ENCODE results near the gene SOD3.
A peak's percentile ranks its signal among the peaks of the same experiment; 100 is the strongest.

The SOD3 gene

GRCh38 chr4:24794916-24795665, at the start of gene SOD3:
SOD3 (plus strand) TSS chr4:24795573; CDS start chr4:24799522, 3,949 bp downstream.
- DNase-seq: peak; percentile 33 to 40 (median 38)

- DNase-seq: no peak
Measured at GRCh38 chr4:24747234-24747975, 48.0 kb upstream of the SOD3 start.

- DNase-seq: no peak
Measured at GRCh38 chr4:24748023-24748422, 47.4 kb upstream of the SOD3 start.

DNA sequence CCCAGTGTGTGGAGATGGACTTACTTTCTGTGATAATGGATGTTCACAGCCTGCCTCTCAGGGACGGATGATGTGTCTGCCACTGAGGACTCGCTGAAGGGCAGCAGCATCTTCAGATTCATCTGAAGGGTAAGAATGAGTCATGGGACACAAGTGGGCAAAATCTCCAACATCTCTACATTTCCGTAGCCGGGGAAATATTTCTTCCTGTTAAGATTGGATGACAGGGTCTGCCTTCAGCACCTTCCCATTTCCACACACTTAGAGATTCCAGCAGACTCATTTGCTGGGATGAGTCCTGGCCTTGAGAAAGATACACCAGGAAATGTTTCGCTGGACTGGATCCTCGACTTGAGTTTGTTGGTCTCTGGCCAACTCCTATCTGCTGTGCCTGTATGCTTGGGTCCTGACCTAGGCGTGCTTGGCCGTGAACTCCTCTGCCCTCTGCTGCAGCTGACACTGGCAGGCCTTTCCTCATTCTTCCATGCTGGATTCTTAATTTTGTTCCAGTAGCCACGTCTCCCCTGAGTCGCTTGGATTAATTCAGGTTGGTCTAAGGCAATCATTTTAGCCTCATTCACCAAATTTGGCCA, 46.5 kb upstream of the SOD3 start:
- DNase-seq: no peak

DNA sequence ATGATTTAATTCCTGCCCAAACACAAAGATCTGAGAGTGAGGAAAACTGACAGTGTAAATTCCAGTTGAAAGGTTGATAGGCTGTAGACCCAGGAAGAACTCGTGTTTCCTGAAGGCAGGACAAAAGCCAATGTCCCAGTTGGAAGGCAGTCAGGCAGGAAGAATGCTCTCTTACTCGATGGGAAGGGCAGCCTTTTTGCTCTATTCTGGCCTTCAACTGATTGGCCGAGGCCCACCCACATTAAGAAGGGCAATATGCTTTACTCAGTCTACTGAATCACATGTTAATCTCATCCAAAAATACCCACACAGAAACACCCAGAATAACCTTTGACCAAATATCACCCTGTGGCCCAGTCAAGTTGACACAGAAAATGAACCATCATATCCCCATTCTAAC, 45.3 kb upstream of the SOD3 start:
- no peak for DNase-seq

DNA sequence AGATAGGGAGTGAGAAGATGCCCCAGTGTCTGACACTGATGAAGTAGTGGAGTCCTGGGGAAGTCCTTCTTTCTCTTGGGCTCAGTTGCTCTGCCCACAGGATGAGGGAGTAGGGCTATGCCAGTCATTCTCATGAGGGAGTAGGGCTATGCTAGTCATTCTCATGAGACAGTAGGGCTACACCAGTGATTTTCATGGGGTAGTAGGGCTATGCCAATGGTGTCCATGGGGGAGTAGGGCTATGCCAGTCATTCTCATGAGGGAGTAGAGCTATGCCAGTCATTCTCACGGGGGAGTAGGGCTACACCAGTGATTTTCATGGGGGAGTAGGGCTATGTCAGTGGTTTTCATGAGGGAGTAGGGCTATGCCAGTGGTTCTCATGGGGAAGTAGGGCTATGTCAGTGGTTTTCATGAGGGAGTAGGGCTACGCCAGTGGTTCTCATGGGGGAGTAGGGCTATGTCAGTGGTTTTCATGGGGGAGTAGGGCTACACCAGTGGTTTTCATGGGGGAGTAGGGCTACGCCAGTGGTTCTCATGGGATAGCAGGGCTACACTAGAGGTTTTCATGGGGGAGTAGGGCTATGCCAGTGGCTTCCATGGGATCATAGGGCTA, 43.3 kb upstream of the SOD3 start:
- DNase-seq: peak; percentile 35 to 72 (median 49)

DNA sequence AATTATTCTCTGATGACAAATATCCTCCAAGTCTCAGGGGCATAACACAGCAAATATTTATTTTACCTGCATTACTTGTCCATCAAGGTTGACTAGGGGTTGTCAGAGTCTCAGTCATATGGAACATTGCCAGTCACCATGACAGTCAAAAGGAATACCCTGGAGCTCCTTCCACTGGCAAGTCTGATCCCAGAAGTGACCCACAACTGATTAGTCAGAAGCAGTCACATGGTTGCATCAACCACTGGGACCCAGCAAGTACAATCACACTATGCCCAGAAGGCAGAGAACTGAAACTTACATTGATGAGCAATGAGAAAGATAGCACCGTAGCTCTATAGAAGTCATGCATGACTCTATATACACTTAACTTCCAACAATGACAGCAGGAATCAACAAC, 41.9 kb upstream of the SOD3 start:
- peak; percentile 66 to 87 (median 67) for DNase-seq

DNA sequence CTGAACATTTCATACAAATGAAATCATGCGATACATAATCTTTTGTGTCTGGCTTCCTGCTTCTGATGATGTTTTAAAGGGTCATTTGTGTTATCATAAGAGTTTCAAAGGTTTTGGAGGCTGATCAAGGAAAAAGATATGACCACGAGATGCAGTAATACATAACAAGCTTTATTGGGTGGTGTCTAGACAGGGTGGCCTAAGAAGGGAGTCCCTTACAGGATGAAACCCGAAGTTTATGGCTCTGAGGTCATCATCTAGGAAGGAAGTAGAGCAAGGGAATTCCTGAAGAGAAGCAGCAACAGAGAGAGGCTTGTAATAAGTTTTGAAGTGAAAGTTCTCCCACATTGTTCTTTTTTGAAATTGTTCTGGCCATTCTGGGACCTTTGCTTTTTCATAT, 40.8 kb upstream of the SOD3 start:
- DNase-seq: peak; percentile 53 to 72 (median 60)

DNA sequence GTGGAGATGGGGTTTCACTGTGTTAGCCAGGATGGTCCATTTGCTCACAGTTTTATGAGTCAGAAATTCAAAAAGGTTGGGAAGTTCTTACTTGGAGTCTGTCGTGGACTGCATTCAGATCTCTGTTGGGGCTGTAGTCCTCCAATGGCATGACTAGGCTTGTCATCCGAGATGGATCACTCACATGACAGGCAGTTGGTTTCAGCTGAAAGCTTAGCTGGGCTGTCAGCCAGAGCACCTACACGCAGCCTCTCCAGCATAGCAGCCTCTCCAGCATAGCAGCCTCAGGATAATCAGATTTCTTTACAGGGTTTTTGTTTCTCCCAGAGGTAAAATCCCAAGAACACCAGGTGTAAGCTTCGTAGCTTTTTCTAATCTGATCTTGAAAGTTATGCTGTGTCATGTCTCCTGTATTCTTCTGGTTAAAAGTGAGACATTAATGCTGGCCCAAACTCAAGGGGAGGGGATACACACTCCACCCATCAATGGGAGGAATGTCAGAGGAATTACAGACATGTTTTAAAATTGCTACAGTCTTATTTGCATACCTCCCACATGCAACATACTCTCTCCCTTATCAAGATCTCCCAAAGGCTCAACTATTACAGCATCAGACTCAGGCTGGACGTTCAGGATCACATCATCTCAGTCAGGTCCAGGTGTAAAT, 31.6 kb upstream of the SOD3 start:
- no peak for DNase-seq

DNA sequence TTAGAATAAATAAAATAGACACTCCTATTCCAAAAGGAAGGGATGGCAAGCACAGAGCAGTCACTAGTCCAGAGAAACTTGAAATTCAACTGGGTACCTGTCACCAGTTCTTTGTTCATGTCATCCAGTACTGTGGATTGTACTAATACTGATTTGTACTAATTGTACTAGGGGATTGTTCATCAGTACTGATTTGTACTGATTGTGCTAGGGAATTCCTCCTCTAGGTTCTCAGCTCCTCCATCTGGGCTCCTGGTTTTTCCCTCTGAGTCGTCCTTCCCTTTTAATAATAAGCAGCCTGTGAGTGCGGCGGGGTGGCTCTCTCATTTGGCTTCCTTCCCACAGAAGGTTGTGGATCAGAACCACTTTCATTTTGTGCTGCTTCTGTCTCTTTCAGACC, 31.0 kb upstream of the SOD3 start:
- peak; percentile 76 to 85 (median 80) for DNase-seq

DNA sequence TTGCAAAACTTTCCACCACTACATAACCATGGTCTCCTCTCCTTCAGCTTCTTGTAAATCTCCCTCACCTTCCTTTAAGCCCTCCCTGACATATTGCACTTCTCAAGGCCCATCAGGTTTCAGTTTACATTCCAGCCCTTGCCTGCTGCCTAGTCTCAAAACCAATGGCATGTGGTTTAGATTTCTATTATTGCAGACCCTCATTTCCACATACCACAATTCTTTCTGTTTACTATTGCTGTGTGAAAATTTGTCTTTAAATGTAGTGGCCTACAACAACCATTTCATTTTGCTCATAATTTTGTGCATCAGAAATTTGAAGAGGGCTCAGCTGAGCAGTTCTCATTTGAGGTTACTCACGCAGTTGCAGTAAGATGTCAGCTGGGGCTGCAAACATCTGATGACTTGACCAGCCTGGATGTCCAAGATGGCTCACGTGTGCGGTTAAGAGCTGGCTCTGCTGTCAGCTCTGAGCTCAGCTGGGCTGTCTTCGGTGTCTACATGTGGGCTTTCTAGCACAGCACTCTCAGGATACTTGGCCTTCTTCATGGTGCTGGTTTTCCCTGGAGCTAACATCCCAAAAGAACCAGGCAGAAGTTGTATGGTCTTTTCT, 29.9 kb upstream of the SOD3 start:
- DNase-seq: no peak

GRCh38 chr4:24768006-24768405, 27.4 kb upstream of the SOD3 start:
- DNase-seq: no peak

GRCh38 chr4:24768604-24769003, 26.8 kb upstream of the SOD3 start:
- DNase-seq: no peak

- DNase-seq: no peak
Measured at GRCh38 chr4:24769571-24769970, 25.8 kb upstream of the SOD3 start.

DNA sequence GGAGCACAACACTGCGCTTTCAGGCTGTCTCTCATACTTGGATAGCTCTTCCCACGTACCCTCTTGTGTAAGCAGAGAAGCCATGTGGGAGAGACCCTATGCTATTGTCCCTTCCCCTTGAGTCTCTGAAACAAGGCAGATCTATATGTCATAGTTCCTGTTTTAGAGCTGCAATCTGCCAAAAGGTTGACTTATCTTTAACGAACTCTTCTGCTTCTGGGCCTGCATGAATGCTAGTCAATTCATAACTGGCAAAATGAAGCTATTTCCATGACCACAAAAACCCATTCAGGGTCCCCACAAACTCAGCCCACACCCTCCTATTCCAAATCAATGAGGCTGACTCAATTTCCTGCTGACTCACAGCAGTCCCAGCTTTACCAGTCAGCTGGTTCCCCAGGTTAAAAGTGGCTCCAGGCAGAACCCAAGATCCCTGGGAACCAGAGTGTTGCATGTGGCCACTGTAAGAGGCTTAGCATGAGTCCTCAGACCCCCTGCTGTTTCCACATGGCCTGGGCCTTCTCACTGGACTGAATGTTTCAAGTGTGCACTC, 25.3 kb upstream of the SOD3 start:
- peak; percentile 51 to 56 (median 54) for DNase-seq

DNA sequence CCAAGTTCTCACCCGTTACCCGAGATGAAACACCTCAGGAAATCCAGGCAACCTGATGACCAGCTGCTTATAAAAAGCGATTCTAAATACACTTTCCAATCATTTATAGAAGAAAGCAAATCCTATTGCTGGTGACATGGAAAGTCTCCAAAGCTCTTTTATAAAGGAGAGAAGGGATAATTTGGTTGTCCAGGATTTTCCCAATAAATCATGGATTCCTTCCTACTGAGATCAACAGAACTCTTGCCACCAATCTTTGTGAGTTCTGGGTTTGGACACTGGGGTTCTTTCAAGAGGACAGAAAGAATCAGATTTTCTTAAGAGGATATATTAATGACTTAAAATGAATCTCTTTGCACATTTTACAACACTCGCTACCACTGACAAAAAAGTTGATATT, 24.7 kb upstream of the SOD3 start:
- DNase-seq: no peak

DNA sequence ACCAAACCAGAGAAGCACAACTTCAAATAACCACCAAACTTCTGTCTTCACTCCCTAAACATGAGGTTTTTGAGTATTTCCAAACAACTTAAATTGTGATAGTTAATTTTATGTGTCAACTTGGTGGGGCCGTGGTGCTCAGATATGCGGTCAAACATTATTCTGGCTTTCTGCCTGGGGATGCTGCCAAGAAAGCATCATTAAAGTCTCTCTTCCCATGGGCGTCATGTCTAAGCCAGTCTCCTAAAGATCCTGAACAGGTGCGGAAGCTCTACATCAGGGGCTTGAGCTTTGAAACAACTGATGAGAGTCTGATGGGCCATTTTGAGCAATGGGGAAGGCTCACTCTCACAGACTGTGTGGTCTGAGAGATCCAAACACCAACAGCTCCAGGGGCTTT, 24.1 kb upstream of the SOD3 start:
- no peak for DNase-seq

GRCh38 chr4:24772061-24772705, 23.2 kb upstream of the SOD3 start:
- DNase-seq: no peak

- no peak for DNase-seq
Measured at GRCh38 chr4:24772952-24773351, 22.4 kb upstream of the SOD3 start.

DNA sequence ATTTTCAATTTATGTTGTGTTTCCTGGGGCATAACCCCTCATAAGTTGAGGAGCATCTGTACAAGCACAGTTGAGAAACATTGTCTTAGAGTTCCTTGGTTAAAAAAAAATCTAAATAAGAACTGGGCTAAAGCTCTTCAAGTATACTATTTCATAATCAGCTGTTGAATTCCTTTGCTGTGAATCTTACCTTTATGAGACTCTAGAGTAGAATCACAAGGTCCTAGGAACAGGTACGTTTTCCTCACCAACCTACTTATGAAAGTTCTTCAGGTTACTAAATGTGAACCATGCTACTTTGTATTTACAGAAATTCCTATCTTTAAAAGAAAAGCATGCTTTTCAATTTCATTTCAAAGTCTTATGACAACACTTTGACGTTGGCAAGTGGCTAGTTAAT, 20.9 kb upstream of the SOD3 start:
- no peak for DNase-seq

DNA sequence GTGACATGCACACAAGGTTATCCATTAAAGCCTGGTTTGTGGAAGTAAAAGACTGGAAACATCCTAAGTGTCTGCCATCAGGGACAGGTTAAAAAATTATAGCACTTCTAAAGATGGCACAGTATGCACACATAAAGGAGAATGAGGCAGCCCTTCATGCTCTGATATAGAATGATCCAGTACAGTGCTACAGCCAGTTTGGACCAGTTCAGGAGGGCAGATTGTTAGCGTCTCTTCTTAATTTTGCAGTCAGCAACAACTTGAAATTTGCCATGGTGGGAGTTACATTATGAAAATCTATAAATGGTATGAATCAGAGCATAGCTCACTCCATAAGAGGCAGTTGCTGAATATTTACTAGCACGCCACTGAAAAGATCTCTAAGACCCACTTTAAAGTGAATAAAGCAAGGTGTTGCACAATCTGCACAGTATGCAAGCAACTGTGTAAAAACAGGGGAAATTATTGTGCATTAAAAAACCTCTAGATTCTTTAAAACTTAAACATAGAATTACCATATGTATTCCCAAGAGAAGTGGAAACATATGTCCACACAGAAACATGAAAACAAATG, 20.3 kb upstream of the SOD3 start:
- DNase-seq: no peak
